EL (cell line): Measurements from ENCODE around the gene GLMP.

Source experiments
- DNase-seq: peaks from one replicate; pipeline ENCODE4 v3.0.0-alpha.2; 2016

GLMP gene

GRCh38 chr1:156295391-156295947 lies at the start of gene GLMP:
TSS of gene GLMP (minus strand) at chr1:156295679. CDS start at chr1:156295645, 34 bp downstream.
- DNase-seq = peak; percentile 63

GRCh38 chr1:156344409-156344808 lies 48.9 kb upstream of the GLMP start:
- no peak for DNase-seq

- no peak for DNase-seq
Observed at GRCh38 chr1:156342166-156342955, 46.9 kb upstream of the GLMP start.

GRCh38 chr1:156338180-156338976 lies 42.9 kb upstream of the GLMP start, which contains the start of the genes CCT3 and TSACC:
TSS of gene CCT3 (minus strand) at chr1:156338292. CDS start at chr1:156338184, 108 bp downstream.
TSS of gene TSACC (plus strand) at chr1:156338526. CDS start at chr1:156339758, 1,232 bp downstream.
- peak; percentile 100 for DNase-seq

- no peak for DNase-seq
Observed at GRCh38 chr1:156337888-156338179, 42.4 kb upstream of the GLMP start.

GRCh38 chr1:156337052-156337887 lies 41.8 kb upstream of the GLMP start:
- DNase-seq = no peak

- DNase-seq = no peak
Observed at GRCh38 chr1:156336242-156336641, 40.8 kb upstream of the GLMP start.

- peak; percentile 36 for DNase-seq
Observed at GRCh38 chr1:156323179-156323578, 27.7 kb upstream of the GLMP start.

- DNase-seq = no peak
Observed at GRCh38 chr1:156320560-156320959, 25.1 kb upstream of the GLMP start.

- DNase-seq = peak; percentile 47
Observed at GRCh38 chr1:156319664-156320063, 24.2 kb upstream of the GLMP start.

GRCh38 chr1:156316909-156317308 lies 21.4 kb upstream of the GLMP start:
- DNase-seq = no peak

GRCh38 chr1:156310962-156311361 lies 15.5 kb upstream of the GLMP start:
- peak; percentile 67 for DNase-seq

GRCh38 chr1:156308078-156308477 lies 12.6 kb upstream of the GLMP start:
- DNase-seq = peak; percentile 50

- no peak for DNase-seq
Observed at GRCh38 chr1:156305215-156305614, 9.7 kb upstream of the GLMP start.

- DNase-seq = no peak
Observed at GRCh38 chr1:156303241-156303640, 7.8 kb upstream of the GLMP start.

- DNase-seq = no peak
Observed at GRCh38 chr1:156298852-156299357, 3.4 kb upstream of the GLMP start, which contains the start of gene VHLL. TSS of gene VHLL (minus strand) at chr1:156299307. CDS start at chr1:156299189, 118 bp downstream.

- DNase-seq = no peak
Observed at GRCh38 chr1:156293895-156294294, 1.6 kb downstream of the GLMP start.

- no peak for DNase-seq
Observed at GRCh38 chr1:156293098-156293434, 2.4 kb downstream of the GLMP start.

GRCh38 chr1:156291226-156292061 lies 4.0 kb downstream of the GLMP start:
- peak; percentile 89 for DNase-seq

- DNase-seq = no peak
Observed at GRCh38 chr1:156289857-156290256, 5.6 kb downstream of the GLMP start.

- DNase-seq = no peak
Observed at GRCh38 chr1:156286061-156286460, 9.4 kb downstream of the GLMP start.

- DNase-seq = no peak
Observed at GRCh38 chr1:156285437-156285836, 10.0 kb downstream of the GLMP start.
